ENCODE measurements around the gene SFTPB.

SFTPB gene

DNA sequence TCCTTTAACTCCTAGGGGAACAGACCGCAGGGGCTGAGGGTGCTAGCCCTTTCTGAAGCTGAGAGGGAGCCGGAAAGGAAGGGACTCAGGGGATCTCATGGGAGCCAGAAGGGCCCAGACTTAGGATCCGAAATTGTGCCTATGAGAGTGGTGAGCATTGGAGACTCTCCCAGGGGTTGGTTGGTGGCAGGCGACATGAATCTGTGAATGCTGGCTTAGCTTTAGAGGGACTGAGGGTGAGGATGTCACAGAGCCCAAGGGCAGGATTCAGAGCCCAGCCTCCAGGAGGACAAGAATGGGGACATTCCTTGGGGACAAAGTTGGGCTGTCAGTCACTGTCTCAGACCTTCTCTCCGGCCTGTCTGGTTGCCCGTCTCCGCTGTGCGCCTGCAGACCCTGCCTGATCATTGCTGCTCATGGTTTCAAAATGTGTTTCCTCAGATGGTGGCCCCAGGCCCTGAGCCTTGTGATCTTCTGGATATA lies 43.6 kb upstream of the SFTPB start:
- Histone ChIP-seq H2BK12ac (ENCODE audit: low read length) (no peak overlapping the region), H4K91ac (ENCODE audit: low read depth, low read length, poor library complexity) (no peak overlapping the region), H2AK5ac (ENCODE audit: low read depth, low read length) (no peak overlapping the region), H3K27ac (replicated peaks; ENCODE audit: low read length) (no peak overlapping the region), H3K79me1 (ENCODE audit: low read depth, low read length) (no peaks in the 10 kb centered on the region), H2BK15ac (ENCODE audit: low read length) (no peak overlapping the region), H3K4me3 (ENCODE audit: low read length in 2 of 2) (no peak overlapping the region), H3K4ac (ENCODE audit: low read length) (no peak overlapping the region), H2BK120ac (ENCODE audit: low read depth, low read length) (no peak overlapping the region), H3K27me3 (ENCODE audit: control insufficient read depth in 3 of 3, insufficient read depth in 3 of 3, low read depth in 1 of 3, low read length in 3 of 3) (peaks cover 0 to 40% (median 2%) of the 10 kb centered on the region in 3 experiments), H3K4me1 (ENCODE audit: control insufficient read depth in 2 of 2, insufficient read depth in 1 of 2, low read depth in 1 of 2, low read length in 2 of 2) (peaks cover 0 to 5% of the 10 kb centered on the region in 2 donors), H3K23ac (ENCODE audit: low read depth, low read length, poor library complexity) (no peak overlapping the region), H4K8ac (ENCODE audit: low read depth, low read length) (no peak overlapping the region), H3K9me3 (replicated peaks in 1 of 2; ENCODE audit: control insufficient read depth in 2 of 2, insufficient read depth in 1 of 2, low read depth in 1 of 2, low read length in 2 of 2) (no peaks in the 10 kb centered on the region), H2AFZ (ENCODE audit: low read length) (no peak overlapping the region), H3K4me2 (ENCODE audit: insufficient read depth, low read length, poor library complexity, severe bottlenecking) (no peak overlapping the region), H3K9ac (ENCODE audit: low read depth, low read length, poor library complexity) (no peak overlapping the region), H3K36me3 (replicated peaks in 1 of 2; ENCODE audit: control insufficient read depth in 2 of 2, insufficient read depth in 2 of 2, low read length in 2 of 2) (no peaks in the 10 kb centered on the region), H3K18ac (ENCODE audit: low read length) (peak overlapping the region; percentile 32), H2BK5ac (ENCODE audit: low read length) (no peak overlapping the region), H3K14ac (ENCODE audit: low read length) (no peak overlapping the region)
- DNase-seq (ENCODE audit: low spot score) = no peak
- WGBS, 2 donors (ENCODE audit: extremely low coverage in 2 of 2, insufficient read length in 2 of 2, insufficient replicate concordance in 1 of 2) = no CpG with 5 or more reads among the region's 8 CpGs

DNA sequence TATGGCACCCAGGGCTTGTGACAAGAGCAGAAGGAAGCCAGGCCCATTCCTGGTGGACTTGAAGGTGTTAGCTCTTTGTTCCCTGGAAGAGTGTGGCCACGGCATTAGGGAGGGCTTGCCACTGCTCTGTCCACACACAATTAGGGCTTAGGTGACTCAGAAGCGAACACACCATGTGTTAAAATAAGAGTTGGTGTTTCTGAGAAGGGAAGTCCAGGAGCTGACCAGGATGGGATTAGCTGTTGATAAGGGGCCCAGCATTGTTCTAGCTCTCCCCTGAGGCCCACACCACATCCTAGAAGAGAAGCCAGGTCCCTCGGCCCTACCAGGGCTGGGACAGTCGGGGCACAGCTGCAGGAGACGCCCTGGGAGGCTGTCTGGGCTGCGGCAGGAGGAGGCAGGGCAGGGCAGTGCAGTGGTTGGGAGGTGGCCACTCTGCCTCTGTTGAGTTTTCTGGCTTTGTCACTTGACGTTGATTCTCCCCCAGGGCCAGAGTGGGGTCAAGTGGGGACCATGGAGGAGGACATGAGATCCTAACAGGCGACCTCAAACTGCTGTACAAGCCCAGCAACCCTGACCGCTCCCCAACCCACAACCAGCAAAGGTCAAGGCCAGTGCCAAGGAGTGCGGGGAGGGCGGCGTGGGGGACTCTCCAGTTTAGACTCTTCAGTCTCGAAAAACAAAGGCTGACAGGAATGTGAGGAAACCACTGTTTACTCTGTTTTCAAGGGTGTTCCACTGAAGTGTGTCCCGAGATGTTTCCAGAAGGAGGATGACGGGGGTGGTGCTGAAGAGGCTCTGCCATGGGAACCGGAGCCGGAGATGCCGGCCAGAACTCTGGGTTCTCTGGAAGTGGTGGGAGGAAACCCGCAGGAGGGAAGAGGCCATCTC lies 42.9 kb upstream of the SFTPB start:
- H3K27me3 ChIP-seq (ENCODE audit: control insufficient read depth in 3 of 3, insufficient read depth in 3 of 3, low read depth in 1 of 3, low read length in 3 of 3) = peaks cover 0 to 40% (median 4%) of the 10 kb centered on the region in 3 experiments
- H3K9me3 ChIP-seq (replicated peaks in 1 of 2; ENCODE audit: control insufficient read depth in 2 of 2, insufficient read depth in 1 of 2, low read depth in 1 of 2, low read length in 2 of 2) = no peaks in the 10 kb centered on the region
- no peak for DNase-seq (ENCODE audit: low spot score)
- H2BK15ac ChIP-seq (ENCODE audit: low read length) = no peak overlapping the region
- WGBS, 2 donors (ENCODE audit: extremely low coverage in 2 of 2, insufficient read length in 2 of 2, insufficient replicate concordance in 1 of 2) = no CpG with 5 or more reads among the region's 19 CpGs
- H3K18ac ChIP-seq (ENCODE audit: low read length) = no peak overlapping the region
- no peak overlapping the region for H3K9ac ChIP-seq (ENCODE audit: low read depth, low read length, poor library complexity)
- H2BK5ac ChIP-seq (ENCODE audit: low read length) = no peak overlapping the region
- H2AK5ac ChIP-seq (ENCODE audit: low read depth, low read length) = no peak overlapping the region
- no peak overlapping the region for H3K27ac ChIP-seq (replicated peaks; ENCODE audit: low read length)
- H2AFZ ChIP-seq (ENCODE audit: low read length) = no peak overlapping the region
- no peak overlapping the region for H3K23ac ChIP-seq (ENCODE audit: low read depth, low read length, poor library complexity)
- no peaks in the 10 kb centered on the region for H3K79me1 ChIP-seq (ENCODE audit: low read depth, low read length)
- H3K14ac ChIP-seq (ENCODE audit: low read length) = no peak overlapping the region
- H3K36me3 ChIP-seq (replicated peaks in 1 of 2; ENCODE audit: control insufficient read depth in 2 of 2, insufficient read depth in 2 of 2, low read length in 2 of 2) = no peaks in the 10 kb centered on the region
- H3K4me2 ChIP-seq (ENCODE audit: insufficient read depth, low read length, poor library complexity, severe bottlenecking) = no peak overlapping the region
- H3K4me3 ChIP-seq (ENCODE audit: low read length in 2 of 2) = no peak overlapping the region
- no peak overlapping the region for H2BK120ac ChIP-seq (ENCODE audit: low read depth, low read length)
- no peak overlapping the region for H3K4ac ChIP-seq (ENCODE audit: low read length)
- no peak overlapping the region for H4K91ac ChIP-seq (ENCODE audit: low read depth, low read length, poor library complexity)
- no peaks in the 10 kb centered on the region for H3K4me1 ChIP-seq (ENCODE audit: control insufficient read depth in 2 of 2, insufficient read depth in 1 of 2, low read depth in 1 of 2, low read length in 2 of 2)
- no peak overlapping the region for H2BK12ac ChIP-seq (ENCODE audit: low read length)
- peak overlapping the region; percentile 44 for H4K8ac ChIP-seq (ENCODE audit: low read depth, low read length)

DNA sequence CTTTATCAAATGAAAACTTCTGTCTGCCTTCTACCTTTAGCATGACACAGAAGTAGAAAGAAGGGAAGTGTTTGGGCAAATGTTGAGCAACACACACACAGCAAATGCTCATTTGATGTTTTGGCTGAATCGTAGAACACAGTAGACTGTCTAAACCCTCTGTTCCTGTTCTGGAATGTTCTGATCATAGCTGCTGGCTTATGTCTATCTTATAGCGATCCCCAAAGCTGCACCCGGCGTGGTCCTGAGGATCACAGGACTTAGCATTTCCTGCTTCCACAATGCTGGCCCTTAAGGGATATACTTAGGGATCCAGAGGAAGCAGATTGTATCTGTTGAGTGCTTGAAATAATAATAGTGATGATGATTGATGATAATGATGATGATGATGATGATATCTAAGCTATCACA lies 41.4 kb upstream of the SFTPB start:
- Histone ChIP-seq H2BK120ac (ENCODE audit: low read depth, low read length) (no peak overlapping the region), H3K14ac (ENCODE audit: low read length) (no peak overlapping the region), H3K9ac (ENCODE audit: low read depth, low read length, poor library complexity) (no peak overlapping the region), H4K91ac (ENCODE audit: low read depth, low read length, poor library complexity) (no peak overlapping the region), H2BK15ac (ENCODE audit: low read length) (no peak overlapping the region), H2BK5ac (ENCODE audit: low read length) (no peak overlapping the region), H2AK5ac (ENCODE audit: low read depth, low read length) (no peak overlapping the region), H3K4ac (ENCODE audit: low read length) (no peak overlapping the region), H3K4me1 (ENCODE audit: control insufficient read depth in 2 of 2, insufficient read depth in 1 of 2, low read depth in 1 of 2, low read length in 2 of 2) (no peaks in the 10 kb centered on the region), H3K4me2 (ENCODE audit: insufficient read depth, low read length, poor library complexity, severe bottlenecking) (no peak overlapping the region), H3K27ac (replicated peaks; ENCODE audit: low read length) (no peak overlapping the region), H3K4me3 (ENCODE audit: low read length in 2 of 2) (no peak overlapping the region), H3K18ac (ENCODE audit: low read length) (no peak overlapping the region), H3K79me1 (ENCODE audit: low read depth, low read length) (no peaks in the 10 kb centered on the region), H3K23ac (ENCODE audit: low read depth, low read length, poor library complexity) (no peak overlapping the region), H3K9me3 (replicated peaks in 1 of 2; ENCODE audit: control insufficient read depth in 2 of 2, insufficient read depth in 1 of 2, low read depth in 1 of 2, low read length in 2 of 2) (no peaks in the 10 kb centered on the region), H3K36me3 (replicated peaks in 1 of 2; ENCODE audit: control insufficient read depth in 2 of 2, insufficient read depth in 2 of 2, low read length in 2 of 2) (no peaks in the 10 kb centered on the region), H3K27me3 (ENCODE audit: control insufficient read depth in 3 of 3, insufficient read depth in 3 of 3, low read depth in 1 of 3, low read length in 3 of 3) (peaks cover 0 to 50% (median 4%) of the 10 kb centered on the region in 3 experiments), H2AFZ (ENCODE audit: low read length) (no peak overlapping the region), H4K8ac (ENCODE audit: low read depth, low read length) (no peak overlapping the region), H2BK12ac (ENCODE audit: low read length) (no peak overlapping the region)
- WGBS, 2 donors (ENCODE audit: extremely low coverage in 2 of 2, insufficient read length in 2 of 2, insufficient replicate concordance in 1 of 2) = no CpG with 5 or more reads among the region's 4 CpGs
- DNase-seq (ENCODE audit: low spot score) = no peak

DNA sequence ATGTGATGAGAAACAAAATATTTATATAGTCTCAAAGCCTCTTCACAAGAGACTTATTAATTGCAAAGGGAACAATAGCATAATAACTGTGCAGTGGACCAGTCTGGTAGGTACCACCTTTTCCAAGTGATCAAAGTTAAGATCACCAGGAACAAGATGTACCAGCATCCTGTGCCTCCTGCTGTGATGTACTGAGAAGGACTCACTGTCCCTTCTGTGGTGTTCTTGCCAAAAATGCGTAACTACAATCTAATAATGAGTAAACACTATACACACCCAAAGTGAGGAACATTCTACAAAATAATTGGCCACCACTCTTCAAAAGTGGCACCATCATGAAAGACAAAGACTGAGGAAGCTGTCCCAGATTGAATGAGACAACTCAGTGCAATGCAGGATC lies 40.6 kb upstream of the SFTPB start:
- H3K23ac ChIP-seq (ENCODE audit: low read depth, low read length, poor library complexity) = no peak overlapping the region
- no peaks in the 10 kb centered on the region for H3K9me3 ChIP-seq (replicated peaks in 1 of 2; ENCODE audit: control insufficient read depth in 2 of 2, insufficient read depth in 1 of 2, low read depth in 1 of 2, low read length in 2 of 2)
- H3K36me3 ChIP-seq (replicated peaks in 1 of 2; ENCODE audit: control insufficient read depth in 2 of 2, insufficient read depth in 2 of 2, low read length in 2 of 2) = no peaks in the 10 kb centered on the region
- H4K8ac ChIP-seq (ENCODE audit: low read depth, low read length) = no peak overlapping the region
- H3K27me3 ChIP-seq (ENCODE audit: control insufficient read depth in 3 of 3, insufficient read depth in 3 of 3, low read depth in 1 of 3, low read length in 3 of 3) = peaks cover 0 to 50% (median 4%) of the 10 kb centered on the region in 3 experiments
- no peak for DNase-seq (ENCODE audit: low spot score)
- H3K4me3 ChIP-seq (ENCODE audit: low read length in 2 of 2) = no peak overlapping the region
- H3K4me1 ChIP-seq (ENCODE audit: control insufficient read depth in 2 of 2, insufficient read depth in 1 of 2, low read depth in 1 of 2, low read length in 2 of 2) = no peaks in the 10 kb centered on the region
- H2BK5ac ChIP-seq (ENCODE audit: low read length) = no peak overlapping the region
- H3K4ac ChIP-seq (ENCODE audit: low read length) = no peak overlapping the region
- no CpG with 5 or more reads among the region's 1 CpG for WGBS, 2 donors (ENCODE audit: extremely low coverage in 2 of 2, insufficient read length in 2 of 2, insufficient replicate concordance in 1 of 2)
- no peak overlapping the region for H3K27ac ChIP-seq (replicated peaks; ENCODE audit: low read length)
- H2BK12ac ChIP-seq (ENCODE audit: low read length) = no peak overlapping the region
- no peaks in the 10 kb centered on the region for H3K79me1 ChIP-seq (ENCODE audit: low read depth, low read length)
- H3K14ac ChIP-seq (ENCODE audit: low read length) = no peak overlapping the region
- no peak overlapping the region for H2AK5ac ChIP-seq (ENCODE audit: low read depth, low read length)
- no peak overlapping the region for H2BK15ac ChIP-seq (ENCODE audit: low read length)
- no peak overlapping the region for H3K4me2 ChIP-seq (ENCODE audit: insufficient read depth, low read length, poor library complexity, severe bottlenecking)
- H4K91ac ChIP-seq (ENCODE audit: low read depth, low read length, poor library complexity) = no peak overlapping the region
- no peak overlapping the region for H3K18ac ChIP-seq (ENCODE audit: low read length)
- no peak overlapping the region for H2AFZ ChIP-seq (ENCODE audit: low read length)
- H3K9ac ChIP-seq (ENCODE audit: low read depth, low read length, poor library complexity) = no peak overlapping the region
- no peak overlapping the region for H2BK120ac ChIP-seq (ENCODE audit: low read depth, low read length)
